ENCODE results near the gene GLIS2.

- TF ChIP-seq, protein P1, sequence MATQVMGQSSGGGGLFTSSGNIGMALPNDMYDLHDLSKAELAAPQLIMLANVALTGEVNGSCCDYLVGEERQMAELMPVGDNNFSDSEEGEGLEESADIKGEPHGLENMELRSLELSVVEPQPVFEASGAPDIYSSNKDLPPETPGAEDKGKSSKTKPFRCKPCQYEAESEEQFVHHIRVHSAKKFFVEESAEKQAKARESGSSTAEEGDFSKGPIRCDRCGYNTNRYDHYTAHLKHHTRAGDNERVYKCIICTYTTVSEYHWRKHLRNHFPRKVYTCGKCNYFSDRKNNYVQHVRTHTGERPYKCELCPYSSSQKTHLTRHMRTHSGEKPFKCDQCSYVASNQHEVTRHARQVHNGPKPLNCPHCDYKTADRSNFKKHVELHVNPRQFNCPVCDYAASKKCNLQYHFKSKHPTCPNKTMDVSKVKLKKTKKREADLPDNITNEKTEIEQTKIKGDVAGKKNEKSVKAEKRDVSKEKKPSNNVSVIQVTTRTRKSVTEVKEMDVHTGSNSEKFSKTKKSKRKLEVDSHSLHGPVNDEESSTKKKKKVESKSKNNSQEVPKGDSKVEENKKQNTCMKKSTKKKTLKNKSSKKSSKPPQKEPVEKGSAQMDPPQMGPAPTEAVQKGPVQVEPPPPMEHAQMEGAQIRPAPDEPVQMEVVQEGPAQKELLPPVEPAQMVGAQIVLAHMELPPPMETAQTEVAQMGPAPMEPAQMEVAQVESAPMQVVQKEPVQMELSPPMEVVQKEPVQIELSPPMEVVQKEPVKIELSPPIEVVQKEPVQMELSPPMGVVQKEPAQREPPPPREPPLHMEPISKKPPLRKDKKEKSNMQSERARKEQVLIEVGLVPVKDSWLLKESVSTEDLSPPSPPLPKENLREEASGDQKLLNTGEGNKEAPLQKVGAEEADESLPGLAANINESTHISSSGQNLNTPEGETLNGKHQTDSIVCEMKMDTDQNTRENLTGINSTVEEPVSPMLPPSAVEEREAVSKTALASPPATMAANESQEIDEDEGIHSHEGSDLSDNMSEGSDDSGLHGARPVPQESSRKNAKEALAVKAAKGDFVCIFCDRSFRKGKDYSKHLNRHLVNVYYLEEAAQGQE (IDR thresholded peaks at IDR 0.05; ENCODE audit: insufficient read depth in 1 of 2, low read depth in 2 of 2, low read length in 2 of 2), result no peak
- TF ChIP-seq POLR2AphosphoS5 (IDR thresholded peaks at IDR 0.05; ENCODE audit: low read depth, low read length), result no peak
These were observed 41.0 kb downstream of the GLIS2 start for GRCh38 chr16:4356820-4357219.
